Measurements from ENCODE around the gene MID1. TPM values are rescaled to one million over a fixed set of nuclear protein-coding genes. Genes with fewer than 3 reads are reported as not detected.

The MID1 gene
- total RNA-seq, 1 experiment from 2014 or later: 32.4 TPM

GRCh38 chrX:10519278-10519677, 101.1 kb downstream of the MID1 start:
- ATAC-seq (no peak), DNase-seq (ENCODE audit: low read depth, low spot score) (no peak)
- BruUV-seq (replicated peaks): no TSS peak
- TF ChIP-seq REST (IDR thresholded peaks at IDR 0.05; ENCODE audit: insufficient read depth in 1 of 2, low read depth in 2 of 2, low read length in 1 of 2) (no peak), POLR2AphosphoS5 (IDR thresholded peaks at IDR 0.05; ENCODE audit: low read depth, low read length) (no peak), TCF7L2 (IDR thresholded peaks at IDR 0.05; ENCODE audit: low read depth, low read length) (no peak), SIN3A (IDR thresholded peaks at IDR 0.05; ENCODE audit: borderline replicate concordance, insufficient read depth, low read depth, low read length) (no peak)
- TF ChIP-seq, protein P1, sequence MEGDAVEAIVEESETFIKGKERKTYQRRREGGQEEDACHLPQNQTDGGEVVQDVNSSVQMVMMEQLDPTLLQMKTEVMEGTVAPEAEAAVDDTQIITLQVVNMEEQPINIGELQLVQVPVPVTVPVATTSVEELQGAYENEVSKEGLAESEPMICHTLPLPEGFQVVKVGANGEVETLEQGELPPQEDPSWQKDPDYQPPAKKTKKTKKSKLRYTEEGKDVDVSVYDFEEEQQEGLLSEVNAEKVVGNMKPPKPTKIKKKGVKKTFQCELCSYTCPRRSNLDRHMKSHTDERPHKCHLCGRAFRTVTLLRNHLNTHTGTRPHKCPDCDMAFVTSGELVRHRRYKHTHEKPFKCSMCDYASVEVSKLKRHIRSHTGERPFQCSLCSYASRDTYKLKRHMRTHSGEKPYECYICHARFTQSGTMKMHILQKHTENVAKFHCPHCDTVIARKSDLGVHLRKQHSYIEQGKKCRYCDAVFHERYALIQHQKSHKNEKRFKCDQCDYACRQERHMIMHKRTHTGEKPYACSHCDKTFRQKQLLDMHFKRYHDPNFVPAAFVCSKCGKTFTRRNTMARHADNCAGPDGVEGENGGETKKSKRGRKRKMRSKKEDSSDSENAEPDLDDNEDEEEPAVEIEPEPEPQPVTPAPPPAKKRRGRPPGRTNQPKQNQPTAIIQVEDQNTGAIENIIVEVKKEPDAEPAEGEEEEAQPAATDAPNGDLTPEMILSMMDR (IDR thresholded peaks at IDR 0.05): no peak
- intact Hi-C loops (cut with micrococcal nuclease; ENCODE audit: unreplicated experiment) (no loop called here), in situ Hi-C loops (cut with HindIII; ENCODE audit: low pct_unique_long_range_greater_than_20kb, low sequenced_read_pairs) (no loop called here)
- no peaks in the 10 kb centered on the region for H3K9me3 ChIP-seq (ENCODE audit: control insufficient read depth, insufficient read depth, low read depth, low read length)
- no peak overlapping the region for H3K4me3 ChIP-seq (ENCODE audit: low read depth in 2 of 2, low read length in 2 of 2)
- POLR2A ChIA-PET: no interaction called here
- no peak overlapping the region for H3K27ac ChIP-seq (ENCODE audit: low read length)
- CTCF ChIA-PET: no interaction called here
- no peaks in the 10 kb centered on the region for H3K4me1 ChIP-seq (ENCODE audit: control insufficient read depth, insufficient read depth, low read length)
- no peaks in the 10 kb centered on the region for H3K27me3 ChIP-seq (ENCODE audit: control insufficient read depth, insufficient read depth, low read length)
- no peaks in the 10 kb centered on the region for H3K36me3 ChIP-seq (ENCODE audit: control insufficient read depth, insufficient read depth, low read length)

GRCh38 chrX:10518073-10518472, 102.3 kb downstream of the MID1 start:
- no peak overlapping the region for H3K27ac ChIP-seq (ENCODE audit: low read length)
- no peak for ATAC-seq
- H3K27me3 ChIP-seq (ENCODE audit: control insufficient read depth, insufficient read depth, low read length): no peaks in the 10 kb centered on the region
- no peak for TF ChIP-seq SIN3A (IDR thresholded peaks at IDR 0.05; ENCODE audit: borderline replicate concordance, insufficient read depth, low read depth, low read length)
- TF ChIP-seq, protein P1 (IDR thresholded peaks at IDR 0.05): no peak
- TF ChIP-seq POLR2AphosphoS5 (IDR thresholded peaks at IDR 0.05; ENCODE audit: low read depth, low read length): no peak
- no peak for TF ChIP-seq TCF7L2 (IDR thresholded peaks at IDR 0.05; ENCODE audit: low read depth, low read length)
- no peak for TF ChIP-seq REST (IDR thresholded peaks at IDR 0.05; ENCODE audit: insufficient read depth in 1 of 2, low read depth in 2 of 2, low read length in 1 of 2)
- no TSS peak for BruUV-seq (replicated peaks)
- no peaks in the 10 kb centered on the region for H3K36me3 ChIP-seq (ENCODE audit: control insufficient read depth, insufficient read depth, low read length)
- no peaks in the 10 kb centered on the region for H3K4me1 ChIP-seq (ENCODE audit: control insufficient read depth, insufficient read depth, low read length)
- no peak overlapping the region for H3K4me3 ChIP-seq (ENCODE audit: low read depth in 2 of 2, low read length in 2 of 2)
- in situ Hi-C loops (cut with HindIII; ENCODE audit: low pct_unique_long_range_greater_than_20kb, low sequenced_read_pairs) (no loop called here), intact Hi-C loops (cut with micrococcal nuclease; ENCODE audit: unreplicated experiment) (no loop called here)
- POLR2A ChIA-PET: no interaction called here
- CTCF ChIA-PET: no interaction called here
- H3K9me3 ChIP-seq (ENCODE audit: control insufficient read depth, insufficient read depth, low read depth, low read length): no peaks in the 10 kb centered on the region
- DNase-seq (ENCODE audit: low read depth, low spot score): no peak
